ENCODE measurements around the gene FAM120B. TPM values are rescaled to one million over a fixed set of nuclear protein-coding genes. Genes with fewer than 3 reads are reported as not detected.
A peak's percentile ranks its signal among the peaks of the same experiment; 100 is the strongest.

The FAM120B gene
- total RNA-seq, 2 donors from 2014 or later = 25.1 to 28.5 TPM

DNA sequence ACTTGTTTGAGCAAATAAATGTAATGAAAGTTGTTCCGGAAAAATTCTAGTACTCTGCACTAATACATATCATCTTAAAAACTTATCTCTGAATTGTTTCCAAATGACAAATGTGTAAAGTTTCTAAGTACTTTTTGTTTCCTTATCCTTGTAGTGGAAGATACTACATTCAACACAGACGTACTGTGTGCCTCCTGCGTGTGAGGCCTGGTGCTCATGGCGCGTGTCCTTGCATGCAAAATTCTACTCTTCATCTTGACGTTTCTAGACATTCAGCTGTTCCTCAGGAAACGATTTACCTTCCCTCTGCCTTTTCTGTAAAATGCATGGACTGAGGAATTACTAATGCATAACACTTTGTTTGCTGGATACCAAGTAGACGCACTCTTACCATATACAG, 27.1 kb upstream of the FAM120B start:
- DNase-seq = no peak
- Histone ChIP-seq H3K27me3 (no peaks in the 10 kb centered on the region), H3K36me3 (no peaks in the 10 kb centered on the region), H3K4me1 (peaks cover 9% of the 10 kb centered on the region), H3K9ac (ENCODE audit: low read depth in 2 of 2, low read length in 2 of 2) (peak overlapping the region in 1 of 2 donors; percentile 66), H3K9me3 (no peaks in the 10 kb centered on the region), H3K4me3 (no peak overlapping the region), H3K27ac (peak overlapping the region; percentile 81)
- TF ChIP-seq, protein P1, sequence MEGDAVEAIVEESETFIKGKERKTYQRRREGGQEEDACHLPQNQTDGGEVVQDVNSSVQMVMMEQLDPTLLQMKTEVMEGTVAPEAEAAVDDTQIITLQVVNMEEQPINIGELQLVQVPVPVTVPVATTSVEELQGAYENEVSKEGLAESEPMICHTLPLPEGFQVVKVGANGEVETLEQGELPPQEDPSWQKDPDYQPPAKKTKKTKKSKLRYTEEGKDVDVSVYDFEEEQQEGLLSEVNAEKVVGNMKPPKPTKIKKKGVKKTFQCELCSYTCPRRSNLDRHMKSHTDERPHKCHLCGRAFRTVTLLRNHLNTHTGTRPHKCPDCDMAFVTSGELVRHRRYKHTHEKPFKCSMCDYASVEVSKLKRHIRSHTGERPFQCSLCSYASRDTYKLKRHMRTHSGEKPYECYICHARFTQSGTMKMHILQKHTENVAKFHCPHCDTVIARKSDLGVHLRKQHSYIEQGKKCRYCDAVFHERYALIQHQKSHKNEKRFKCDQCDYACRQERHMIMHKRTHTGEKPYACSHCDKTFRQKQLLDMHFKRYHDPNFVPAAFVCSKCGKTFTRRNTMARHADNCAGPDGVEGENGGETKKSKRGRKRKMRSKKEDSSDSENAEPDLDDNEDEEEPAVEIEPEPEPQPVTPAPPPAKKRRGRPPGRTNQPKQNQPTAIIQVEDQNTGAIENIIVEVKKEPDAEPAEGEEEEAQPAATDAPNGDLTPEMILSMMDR (IDR thresholded peaks at IDR 0.05) = no peak
- intact Hi-C loops (cut with DNase I) = no loop called here

DNA sequence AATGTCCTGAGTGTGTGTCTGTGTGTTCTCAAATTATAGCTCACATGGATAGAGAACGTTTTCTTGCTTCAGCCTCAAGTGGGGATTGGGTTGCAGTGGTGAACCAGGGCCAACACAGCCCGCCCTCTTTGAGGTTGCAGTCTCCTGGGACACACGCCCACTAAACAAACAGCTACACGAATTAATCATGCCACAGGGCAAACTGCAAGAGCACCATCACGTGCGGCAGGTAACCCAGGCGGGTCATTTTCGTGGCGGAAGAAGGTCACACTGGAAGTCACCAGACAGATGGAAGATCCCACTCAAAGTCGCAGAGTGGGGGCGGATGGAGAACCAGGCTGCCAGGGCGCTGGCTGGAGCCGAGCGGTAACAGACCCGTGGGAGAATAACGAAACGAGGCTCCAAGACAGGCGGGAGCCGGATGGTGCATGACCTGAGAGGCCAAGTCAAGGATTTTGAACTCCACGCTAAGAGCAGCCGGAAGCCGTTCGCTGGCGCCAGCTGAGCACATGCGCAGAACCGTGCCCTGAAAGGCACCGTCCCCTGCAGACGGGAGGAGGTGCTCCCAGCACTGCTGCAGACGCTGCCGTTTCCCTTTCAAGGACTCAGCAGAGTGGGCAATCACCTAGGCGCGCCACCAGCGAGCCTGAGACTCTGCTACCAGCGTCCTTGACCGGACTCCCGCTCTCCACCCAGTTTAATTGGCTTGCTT, 26.4 kb upstream of the FAM120B start:
- intact Hi-C loops (cut with DNase I) = no loop called here
- Histone ChIP-seq H3K36me3 (no peaks in the 10 kb centered on the region), H3K27ac (peak overlapping the region; percentile 81), H3K4me3 (peak overlapping the region; percentile 23), H3K4me1 (peaks cover 9% of the 10 kb centered on the region), H3K27me3 (no peaks in the 10 kb centered on the region), H3K9ac (ENCODE audit: low read depth in 2 of 2, low read length in 2 of 2) (peak overlapping the region; percentile 44 to 66), H3K9me3 (no peaks in the 10 kb centered on the region)
- TF ChIP-seq, protein P1 (IDR thresholded peaks at IDR 0.05) = no peak
- DNase-seq = peak; percentile 86

DNA sequence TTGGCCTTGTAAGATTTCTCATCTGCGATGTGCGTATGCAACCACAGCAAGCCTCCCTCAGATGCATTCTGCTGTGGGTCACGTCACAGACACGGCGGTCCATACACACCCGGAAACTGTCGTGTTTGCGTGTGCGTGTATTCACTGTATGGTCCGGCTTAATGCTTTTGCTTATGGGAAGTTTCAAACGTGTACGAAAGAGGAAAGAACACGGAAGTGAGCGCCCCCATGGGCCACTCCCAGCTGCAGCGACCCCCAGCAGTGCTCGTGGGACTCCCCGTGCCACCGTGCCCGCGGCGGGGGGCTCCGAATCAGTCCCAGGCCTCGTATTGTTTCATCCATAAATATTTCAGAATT, 25.9 kb upstream of the FAM120B start:
- intact Hi-C loops (cut with DNase I) = no loop called here
- TF ChIP-seq, protein P1 (IDR thresholded peaks at IDR 0.05) = no peak
- no peaks in the 10 kb centered on the region for H3K27me3 ChIP-seq
- peak overlapping the region; percentile 81 for H3K27ac ChIP-seq
- H3K4me1 ChIP-seq = peaks cover 9% of the 10 kb centered on the region
- H3K9ac ChIP-seq (ENCODE audit: low read depth in 2 of 2, low read length in 2 of 2) = peak overlapping the region; percentile 44 to 66
- H3K9me3 ChIP-seq = no peaks in the 10 kb centered on the region
- H3K36me3 ChIP-seq = no peaks in the 10 kb centered on the region
- DNase-seq = no peak
- H3K4me3 ChIP-seq = peak overlapping the region; percentile 23

DNA sequence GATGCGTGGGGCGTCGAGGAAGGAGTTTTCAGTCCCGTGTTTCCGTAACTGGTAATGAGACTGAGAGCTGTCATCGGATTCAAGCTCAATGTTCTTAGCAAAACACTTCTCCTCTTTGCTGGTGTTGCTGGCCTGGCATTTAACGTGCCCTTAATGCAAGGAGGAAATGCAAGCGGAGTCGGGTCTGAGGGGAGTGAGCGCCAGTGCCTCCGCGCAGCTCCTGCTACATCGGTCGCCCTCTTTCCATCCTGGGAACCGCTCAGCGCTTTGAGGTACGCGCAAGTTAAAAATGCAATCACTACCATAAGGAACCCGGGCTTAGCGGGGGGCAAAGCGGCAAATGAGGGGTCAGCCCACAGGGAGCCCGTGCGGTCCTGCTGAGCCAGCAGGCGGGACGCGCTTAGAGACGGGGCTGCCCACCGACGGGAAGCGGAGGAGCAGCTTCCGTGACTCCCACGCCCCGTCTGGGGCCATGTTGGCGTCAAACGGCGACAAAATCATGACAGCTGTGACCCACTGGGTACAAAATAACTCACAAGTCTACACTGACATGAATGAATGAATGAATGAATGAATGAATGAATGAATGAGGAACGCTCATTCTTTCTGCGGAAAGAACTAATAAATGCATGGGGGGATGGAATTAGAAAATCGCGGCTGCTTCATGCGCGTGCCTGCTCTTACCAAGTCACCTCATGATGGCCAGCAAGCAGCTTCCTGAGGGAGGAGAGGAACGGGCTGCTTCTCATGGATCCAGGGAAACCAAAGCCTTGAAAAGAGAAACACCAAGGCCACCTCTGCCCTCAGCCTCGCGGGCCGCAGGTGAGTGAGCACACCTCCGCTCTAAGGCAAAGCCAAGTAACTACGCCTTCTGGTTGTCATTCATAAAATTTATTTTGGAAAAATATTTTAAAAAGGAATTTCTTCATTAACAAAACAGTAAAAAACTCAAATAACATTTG, 24.9 kb upstream of the FAM120B start:
- Histone ChIP-seq H3K27ac (no peak overlapping the region), H3K9ac (ENCODE audit: low read depth in 2 of 2, low read length in 2 of 2) (peak overlapping the region in 1 of 2 donors; percentile 66), H3K4me3 (no peak overlapping the region), H3K9me3 (no peaks in the 10 kb centered on the region), H3K4me1 (peaks cover 9% of the 10 kb centered on the region), H3K36me3 (no peaks in the 10 kb centered on the region), H3K27me3 (no peaks in the 10 kb centered on the region)
- intact Hi-C loops (cut with DNase I) = no loop called here
- TF ChIP-seq, protein P1 (IDR thresholded peaks at IDR 0.05) = no peak
- DNase-seq = no peak

DNA sequence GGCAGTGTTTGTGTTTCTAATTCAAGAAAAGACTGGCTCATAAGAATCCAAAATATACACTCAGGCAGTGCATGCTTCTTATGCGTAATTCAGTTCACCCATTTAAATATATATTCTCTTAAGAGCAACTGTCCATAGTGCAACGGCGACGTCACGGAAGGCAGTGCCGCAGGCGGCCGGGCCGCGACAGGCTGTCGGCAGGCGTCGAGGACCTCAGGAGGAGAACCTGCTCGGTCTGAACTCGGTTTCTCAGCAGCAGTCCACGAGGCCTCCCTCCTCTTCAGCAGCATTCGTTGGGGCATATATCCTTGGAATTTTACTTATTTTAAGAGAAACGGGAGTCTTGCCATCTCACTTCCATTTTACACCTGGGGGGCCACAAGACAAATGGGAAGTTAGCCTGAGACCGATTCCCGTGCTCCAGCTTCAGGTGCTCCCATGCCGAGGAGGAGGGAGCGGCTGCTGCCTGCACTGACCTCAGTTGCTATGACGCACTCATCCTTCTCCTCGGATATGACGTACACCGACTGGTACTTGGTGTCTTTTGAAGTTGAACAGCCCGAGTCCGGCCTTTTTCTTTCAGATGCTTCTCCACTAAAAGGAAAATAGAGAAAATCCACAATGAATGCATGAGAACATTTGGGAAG, 23.9 kb upstream of the FAM120B start:
- H3K4me1 ChIP-seq = peaks cover 9% of the 10 kb centered on the region
- no peak overlapping the region for H3K4me3 ChIP-seq
- H3K27ac ChIP-seq = no peak overlapping the region
- no peaks in the 10 kb centered on the region for H3K36me3 ChIP-seq
- H3K9me3 ChIP-seq = no peaks in the 10 kb centered on the region
- no peak overlapping the region for H3K9ac ChIP-seq (ENCODE audit: low read depth in 2 of 2, low read length in 2 of 2)
- intact Hi-C loops (cut with DNase I) = no loop called here
- H3K27me3 ChIP-seq = peaks cover 3% of the 10 kb centered on the region
- TF ChIP-seq, protein P1 (IDR thresholded peaks at IDR 0.05) = no peak
- DNase-seq = no peak
